Duodenal mucosa (tissue), 2 donors: ENCODE data around the gene MIB2.
"Not testable (repeated sequence)": the region's sequence is repeated elsewhere in the genome, so short reads cannot be mapped to it uniquely, and the experiment has no call there.

Experiments used
- H3K27ac ChIP-seq: one replicate; pipeline ENCODE4 v1.7.0; 2013; ENCODE audit warnings: low read depth, low read length
- H3K27me3 ChIP-seq, 2 donors: one replicate each; pipeline ENCODE4 v1.7.0; 2013; ENCODE audit warnings: low read length in 2 of 2, control low read depth in 1 of 2; ENCODE audit not compliant: insufficient read depth in 2 of 2, control insufficient read depth in 1 of 2
- H3K36me3 ChIP-seq, 2 donors: one replicate each; pipeline ENCODE4 v1.7.0; 2013; ENCODE audit warnings: low read length in 2 of 2, control low read depth in 1 of 2; ENCODE audit not compliant: insufficient read depth in 2 of 2, control insufficient read depth in 1 of 2
- H3K4me1 ChIP-seq, 2 donors: one replicate each; pipeline ENCODE4 v1.7.0; 2013; ENCODE audit warnings: low read length in 2 of 2, control low read depth in 1 of 2; ENCODE audit not compliant: insufficient read depth in 2 of 2, control insufficient read depth in 1 of 2
- H3K4me3 ChIP-seq, 2 donors: one replicate each; pipeline ENCODE4 v1.7.0; 2013; ENCODE audit warnings: low read length in 2 of 2, low read depth in 1 of 2
- H3K9ac ChIP-seq, 2 donors: one replicate each; pipeline ENCODE4 v1.7.0; 2013; ENCODE audit warnings: low read length in 2 of 2, low read depth in 1 of 2
- H3K9me3 ChIP-seq, 2 donors: one replicate each; pipeline ENCODE4 v1.7.0; 2013; ENCODE audit warnings: low read length in 2 of 2, control low read depth in 1 of 2; ENCODE audit not compliant: control insufficient read depth in 1 of 2

MIB2 gene

GRCh38 chr1:1669468-1670440, 54.5 kb downstream of the MIB2 start:
- no peaks in the 10 kb centered on the region for H3K4me1 ChIP-seq
- peaks cover 9 to 57% of the 10 kb centered on the region in 2 donors for H3K36me3 ChIP-seq
- H3K9ac ChIP-seq = no peak overlapping the region
- no peak overlapping the region for H3K4me3 ChIP-seq
- H3K9me3 ChIP-seq = no peaks in the 10 kb centered on the region
- no peaks in the 10 kb centered on the region for H3K27me3 ChIP-seq
- H3K27ac ChIP-seq = no peak overlapping the region

GRCh38 chr1:1670866-1671265, 55.6 kb downstream of the MIB2 start:
- no peaks in the 10 kb centered on the region for H3K9me3 ChIP-seq
- H3K4me1 ChIP-seq = no peaks in the 10 kb centered on the region
- H3K27ac ChIP-seq = no peak overlapping the region
- peaks cover 2 to 47% of the 10 kb centered on the region in 2 donors for H3K36me3 ChIP-seq
- H3K27me3 ChIP-seq = no peaks in the 10 kb centered on the region
- no peak overlapping the region for H3K9ac ChIP-seq
- no peak overlapping the region for H3K4me3 ChIP-seq

- no peak overlapping the region for H3K4me3 ChIP-seq
- no peaks in the 10 kb centered on the region for H3K4me1 ChIP-seq
- no peaks in the 10 kb centered on the region for H3K9me3 ChIP-seq
- H3K9ac ChIP-seq = no peak overlapping the region
- H3K27ac ChIP-seq = no peak overlapping the region
- no peaks in the 10 kb centered on the region for H3K27me3 ChIP-seq
- peaks cover 2 to 42% of the 10 kb centered on the region in 2 donors for H3K36me3 ChIP-seq
Observed at GRCh38 chr1:1671365-1672119, 56.2 kb downstream of the MIB2 start.

GRCh38 chr1:1672181-1672965, 57.1 kb downstream of the MIB2 start:
- Histone ChIP-seq H3K36me3 (peaks cover 2 to 42% of the 10 kb centered on the region in 2 donors), H3K9me3 (no peaks in the 10 kb centered on the region), H3K27ac (no peak overlapping the region), H3K27me3 (no peaks in the 10 kb centered on the region), H3K9ac (no peak overlapping the region), H3K4me1 (no peaks in the 10 kb centered on the region), H3K4me3 (no peak overlapping the region)

- H3K4me3 ChIP-seq, H3K27ac ChIP-seq, H3K9me3 ChIP-seq, H3K9ac ChIP-seq, H3K27me3 ChIP-seq: not testable (repeated sequence)
- Histone ChIP-seq H3K4me1 (peaks cover 18 to 21% of the 10 kb centered on the region in 2 donors), H3K36me3 (peaks cover 2 to 29% of the 10 kb centered on the region in 2 donors)
Observed at GRCh38 chr1:1674806-1675205, 59.5 kb downstream of the MIB2 start.

- H3K4me3 ChIP-seq, H3K9ac ChIP-seq, H3K9me3 ChIP-seq, H3K27me3 ChIP-seq, H3K27ac ChIP-seq: not testable (repeated sequence)
- Histone ChIP-seq H3K36me3 (peaks cover 2 to 25% of the 10 kb centered on the region in 2 donors), H3K4me1 (peaks cover 18 to 23% of the 10 kb centered on the region in 2 donors)
Observed at GRCh38 chr1:1675218-1675617, 59.9 kb downstream of the MIB2 start.

GRCh38 chr1:1676087-1676486, 60.8 kb downstream of the MIB2 start:
- H3K27ac ChIP-seq, H3K4me3 ChIP-seq, H3K9me3 ChIP-seq, H3K9ac ChIP-seq, H3K27me3 ChIP-seq: not testable (repeated sequence)
- H3K36me3 ChIP-seq = peaks cover 2 to 20% of the 10 kb centered on the region in 2 donors
- H3K4me1 ChIP-seq = peaks cover 23 to 32% of the 10 kb centered on the region in 2 donors

GRCh38 chr1:1677718-1678580, 62.6 kb downstream of the MIB2 start:
- peak overlapping the region; percentile 87 for H3K27ac ChIP-seq
- H3K9ac ChIP-seq = peak overlapping the region; percentile 62 to 72
- no peaks in the 10 kb centered on the region for H3K27me3 ChIP-seq
- peaks cover 23 to 37% of the 10 kb centered on the region in 2 donors for H3K4me1 ChIP-seq
- peak overlapping the region; percentile 60 to 69 for H3K4me3 ChIP-seq
- peaks cover 0 to 2% of the 10 kb centered on the region in 2 donors for H3K36me3 ChIP-seq
- no peaks in the 10 kb centered on the region for H3K9me3 ChIP-seq
